SK-N-SH (cell line): ENCODE measurements around the gene PRKN. TPM values are rescaled to one million over a fixed set of nuclear protein-coding genes. Genes with fewer than 3 reads are reported as not detected.

Experiments used
- CTCF ChIA-PET: fragments of 300-600, 350-600 bp; formaldehyde crosslinking; extraction: SDS; loops from one replicate; lab custom pipeline; 2021; lab: Yijun Ruan, JAX
- POLR2A ChIA-PET: fragments of 350-600 bp; sonication (Branson Sonifier 250); formaldehyde crosslinking; extraction: SDS; loops from one replicate; lab custom pipeline; 2020; ENCODE audit warnings: antibody characterized with exemption, inconsistent platforms; lab: Yijun Ruan, JAX
- DNase-seq: peaks from one replicate; pipeline ENCODE4 v3.0.0; 2012
- H2AFZ ChIP-seq: fragments of 200-600 bp; sonication (generic); 2 replicates; pipeline ENCODE4 v1.8.1; 2016; ENCODE audit warnings: antibody characterized with exemption, mild to moderate bottlenecking, low read depth
- H3F3A ChIP-seq: fragments of 200-600 bp; sonication (generic); replicated peaks from 2 replicates; pipeline ENCODE3; 2016; ENCODE audit warnings: antibody characterized with exemption, mild to moderate bottlenecking; ENCODE audit not compliant: insufficient read depth
- H3K27ac ChIP-seq, 2 experiments: fragments of 200-500 bp in 1 of 2; fragments of 200-600 bp in 1 of 2; sonication (Bioruptor generic) in 1 of 2; sonication (generic), shearing (Covaris generic) in 1 of 2; 2 replicates each; pipeline versions ENCODE4 v1.5.1 to v1.6.1; 2014 to 2016; ENCODE audit warnings: low read depth in 2 of 2, inconsistent platforms in 1 of 2, low read length in 1 of 2, mild to moderate bottlenecking in 1 of 2, mixed read lengths in 1 of 2
- H3K27me3 ChIP-seq: fragments of 200-600 bp; sonication (generic), shearing (Covaris generic); 2 replicates; pipeline ENCODE4 v1.6.1; 2016; ENCODE audit warnings: mixed run types; ENCODE audit not compliant: insufficient read depth
- H3K36me3 ChIP-seq, 2 experiments: fragments of 200-500 bp in 1 of 2; fragments of 200-600 bp in 1 of 2; sonication (Bioruptor generic) in 1 of 2; sonication (generic) in 1 of 2; replicated peaks in 1 of 2; 2 replicates each; pipeline versions ENCODE3 to v1.5.1; 2014 to 2016; ENCODE audit warnings: low read length in 1 of 2, mild to moderate bottlenecking in 1 of 2; ENCODE audit not compliant: insufficient read depth in 2 of 2, control insufficient read depth in 1 of 2
- H3K4me1 ChIP-seq, 2 experiments: fragments of 200-500 bp in 1 of 2; fragments of 200-600 bp in 1 of 2; sonication (Bioruptor generic) in 1 of 2; sonication (generic), shearing (Covaris generic) in 1 of 2; 2 replicates each; pipeline versions ENCODE4 v1.5.1 to v1.6.1; 2014 to 2016; ENCODE audit warnings: low read depth in 1 of 2, low read length in 1 of 2, mixed run types in 1 of 2; ENCODE audit not compliant: insufficient read depth in 2 of 2, control insufficient read depth in 1 of 2
- H3K4me2 ChIP-seq: fragments of 200-600 bp; sonication (generic), shearing (Covaris generic); 2 replicates; pipeline ENCODE4 v1.6.1; 2017; ENCODE audit warnings: mixed run types
- H3K4me3 ChIP-seq, 2 experiments: fragments of 200-500 bp in 1 of 2; fragments of 200-600 bp in 1 of 2; sonication (Bioruptor generic) in 1 of 2; sonication (generic), shearing (Covaris generic) in 1 of 2; 2 replicates each; pipeline versions ENCODE4 v1.5.1 to v1.8.1; 2014 to 2016; ENCODE audit warnings: low read depth in 2 of 2, inconsistent platforms in 1 of 2, low read length in 1 of 2, mild to moderate bottlenecking in 1 of 2, mixed read lengths in 1 of 2, moderate library complexity in 1 of 2
- H3K79me2 ChIP-seq: fragments of 200-600 bp; sonication (generic); 2 replicates; pipeline ENCODE4 v1.8.1; 2017; ENCODE audit warnings: mild to moderate bottlenecking; ENCODE audit not compliant: insufficient read depth
- H3K9ac ChIP-seq: fragments of 200-600 bp; sonication (generic); 2 replicates; pipeline ENCODE4 v1.6.1; 2017; ENCODE audit warnings: mixed run types
- H3K9me2 ChIP-seq: fragments of 200-600 bp; sonication (generic); 2 replicates; pipeline ENCODE4 v1.6.1; 2017; ENCODE audit warnings: mixed run types
- H3K9me3 ChIP-seq: fragments of 200-600 bp; sonication (generic); 2 replicates; pipeline ENCODE4 v1.6.1; 2017; ENCODE audit warnings: mixed run types, mild to moderate bottlenecking, moderate library complexity
- H4K20me1 ChIP-seq: fragments of 200-600 bp; sonication (generic); 2 replicates; pipeline ENCODE4 v1.6.1; 2017; ENCODE audit warnings: mild to moderate bottlenecking, mixed run types; ENCODE audit not compliant: insufficient read depth
- EP300 ChIP-seq, 2 experiments: IDR thresholded peaks; 2 replicates each; pipeline versions ENCODE4 v1.4.0 to v1.6.1; 2012; ENCODE audit warnings: borderline replicate concordance in 1 of 2, low read depth in 1 of 2, low read length in 1 of 2
- EZH2phosphoT487 ChIP-seq: fragments of 200-600 bp; sonication (generic); IDR thresholded peaks from 2 replicates; pipeline ENCODE4 v1.6.1; 2017; ENCODE audit warnings: low read depth, mixed run types, mild to moderate bottlenecking, antibody characterized with exemption, moderate library complexity, borderline replicate concordance
- FOXJ3 ChIP-seq: sonication (generic); formaldehyde crosslinking; IDR thresholded peaks from 2 replicates; pipeline ENCODE4 v1.5.1; 2020; ENCODE audit warnings: mild to moderate bottlenecking, missing genetic modification reagents
- FOXM1 ChIP-seq: IDR thresholded peaks from 2 replicates; pipeline ENCODE4 v1.4.0; 2012; ENCODE audit warnings: low read depth, mild to moderate bottlenecking
- GABPA ChIP-seq: IDR thresholded peaks from 2 replicates; pipeline ENCODE4 v1.4.0; 2012; ENCODE audit warnings: low read depth, mild to moderate bottlenecking
- MEF2A ChIP-seq: IDR thresholded peaks from 2 replicates; pipeline ENCODE4 v1.4.0; 2012; ENCODE audit warnings: low read depth, borderline replicate concordance
- NFIC ChIP-seq: IDR thresholded peaks from 2 replicates; pipeline ENCODE4 v1.4.0; 2012; ENCODE audit warnings: borderline replicate concordance
- NRF1 ChIP-seq: IDR thresholded peaks from 2 replicates; pipeline ENCODE4 v1.6.1; 2012; ENCODE audit warnings: low read depth, mild to moderate bottlenecking, low read length
- POLR2AphosphoS5 ChIP-seq: IDR thresholded peaks from 2 replicates; pipeline ENCODE4 v1.6.1; 2012; ENCODE audit warnings: low read depth, low read length
- RAD21 ChIP-seq: IDR thresholded peaks from 2 replicates; pipeline ENCODE4 v1.6.1; 2012; ENCODE audit warnings: mild to moderate bottlenecking, low read length
- RCOR1 ChIP-seq: fragments of 150-350 bp; IDR thresholded peaks from 2 replicates; pipeline ENCODE4 v1.6.1; 2017; ENCODE audit warnings: antibody characterized with exemption, low read length
- RFX5 ChIP-seq: IDR thresholded peaks from 2 replicates; pipeline ENCODE4 v1.6.1; 2012; ENCODE audit warnings: mild to moderate bottlenecking, improper control_type of control experiment, low read length
- RXRA ChIP-seq: IDR thresholded peaks from 2 replicates; pipeline ENCODE4 v1.4.0; 2012; ENCODE audit warnings: low read depth, mild to moderate bottlenecking, borderline replicate concordance
- SIN3A ChIP-seq: IDR thresholded peaks from 2 replicates; pipeline ENCODE4 v1.6.1; 2012; ENCODE audit warnings: low read depth, mild to moderate bottlenecking, low read length, moderate library complexity, borderline replicate concordance
- TAF1 ChIP-seq: IDR thresholded peaks from 2 replicates; pipeline ENCODE4 v1.6.1; 2012; ENCODE audit warnings: low read depth, mild to moderate bottlenecking, low read length, moderate library complexity, borderline replicate concordance
- TCF12 ChIP-seq: IDR thresholded peaks from 2 replicates; pipeline ENCODE4 v1.4.0; 2012
- TEAD4 ChIP-seq: IDR thresholded peaks from 2 replicates; pipeline ENCODE4 v1.4.0; 2012; ENCODE audit warnings: mild to moderate bottlenecking, borderline replicate concordance; ENCODE audit not compliant: insufficient read depth
- YY1 ChIP-seq: IDR thresholded peaks from 2 replicates; pipeline ENCODE4 v1.4.0; 2012; ENCODE audit warnings: low read depth, mild to moderate bottlenecking
- WGBS: methylation state at CpG from one replicate; pipeline ENCODE4 v1.1.6; 2017; ENCODE audit warnings: low lambda C conversion rate; 5-methylcytosine and 5-hydroxymethylcytosine counted together
- polyA plus RNA-seq, 3 experiments: library from polyadenylated mRNA; depleted of rRNA; stranded (reverse); fragments of >200 nt; gene quantifications; 2 replicates each; pipeline ENCODE4 v1.2.3, GENCODE V29; 2012
- TF ChIP-seq, protein P1 (sequence below): fragments of 150-350 bp; IDR thresholded peaks from 2 replicates; pipeline ENCODE4 v1.6.1; 2016; ENCODE audit warnings: mild to moderate bottlenecking, low read depth, low read length
- TF ChIP-seq, protein P2 (sequence below): IDR thresholded peaks from 2 replicates; pipeline ENCODE4 v1.6.1; 2012; ENCODE audit warnings: mild to moderate bottlenecking, low read depth, low read length, moderate library complexity
- TF ChIP-seq, protein P3 (sequence below): IDR thresholded peaks from 2 replicates; pipeline ENCODE4 v1.4.0; 2012; ENCODE audit warnings: low read depth, borderline replicate concordance

The PRKN gene
- polyA plus RNA-seq, 1 of the 3 experiments (the other 2 are of a cell fraction): 0.76 TPM

DNA sequence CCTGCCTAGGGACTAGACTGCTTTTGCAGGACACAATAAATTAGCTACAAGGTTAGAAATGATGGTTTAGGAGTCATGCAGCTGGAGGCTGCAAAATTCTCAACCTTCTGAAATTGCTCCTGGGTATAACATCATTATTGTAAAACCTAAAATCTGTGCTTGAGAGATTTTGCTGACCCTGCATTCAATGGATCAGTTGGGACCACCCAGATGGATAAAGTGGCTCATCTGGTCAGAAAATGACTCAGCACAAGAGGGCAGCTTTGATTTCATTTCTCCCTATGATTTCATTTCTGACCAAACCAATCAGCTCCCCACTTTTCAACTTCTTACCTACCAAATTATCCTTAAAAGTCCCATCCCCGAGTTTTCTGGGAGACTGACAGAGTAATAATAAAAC, 1086.4 kb downstream of the PRKN start (continued):
- TF ChIP-seq NFIC (no peak), EP300 (IDR thresholded peaks at IDR 0.05; ENCODE audit: borderline replicate concordance in 1 of 2, low read depth in 1 of 2, low read length in 1 of 2) (no peak), RFX5 (no peak)

DNA sequence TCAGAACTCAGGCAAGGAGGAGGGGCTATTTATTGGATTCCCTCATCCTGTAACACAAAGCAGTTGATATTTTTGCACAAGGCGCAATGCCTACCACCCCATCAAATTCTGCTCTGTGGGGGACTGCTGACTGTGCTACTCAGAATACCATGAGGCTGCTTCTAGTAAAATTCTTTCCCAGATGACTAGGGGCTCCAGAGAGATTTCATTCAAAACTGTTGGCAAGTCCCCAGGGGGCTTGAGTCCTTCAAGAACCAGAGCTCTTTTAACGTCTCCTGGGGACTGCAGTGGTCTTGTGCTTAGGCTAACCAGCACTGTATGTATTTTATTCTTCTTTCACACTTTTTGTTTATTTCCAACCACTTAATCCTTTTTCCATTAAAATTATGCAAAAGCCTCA, 1087.8 kb downstream of the PRKN start:
- Histone ChIP-seq H3K36me3 (no peaks in the 10 kb centered on the region), H3K9ac (no peak overlapping the region), H3K9me2 (no peaks in the 10 kb centered on the region)
- no peak for TF ChIP-seq TEAD4
- no peak for TF ChIP-seq YY1
- TF ChIP-seq RXRA: no peak
- TF ChIP-seq RCOR1: no peak
- TF ChIP-seq TCF12: no peak
- no peak for TF ChIP-seq EP300 (IDR thresholded peaks at IDR 0.05; ENCODE audit: borderline replicate concordance in 1 of 2, low read depth in 1 of 2, low read length in 1 of 2)
- TF ChIP-seq, protein P1, sequence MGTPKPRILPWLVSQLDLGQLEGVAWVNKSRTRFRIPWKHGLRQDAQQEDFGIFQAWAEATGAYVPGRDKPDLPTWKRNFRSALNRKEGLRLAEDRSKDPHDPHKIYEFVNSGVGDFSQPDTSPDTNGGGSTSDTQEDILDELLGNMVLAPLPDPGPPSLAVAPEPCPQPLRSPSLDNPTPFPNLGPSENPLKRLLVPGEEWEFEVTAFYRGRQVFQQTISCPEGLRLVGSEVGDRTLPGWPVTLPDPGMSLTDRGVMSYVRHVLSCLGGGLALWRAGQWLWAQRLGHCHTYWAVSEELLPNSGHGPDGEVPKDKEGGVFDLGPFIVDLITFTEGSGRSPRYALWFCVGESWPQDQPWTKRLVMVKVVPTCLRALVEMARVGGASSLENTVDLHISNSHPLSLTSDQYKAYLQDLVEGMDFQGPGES: no peak
- no peak for TF ChIP-seq RFX5
- TF ChIP-seq POLR2AphosphoS5: no peak
- TF ChIP-seq MEF2A: no peak
- TF ChIP-seq SIN3A: no peak
- TF ChIP-seq RAD21: no peak
- no peak for TF ChIP-seq FOXM1
- TF ChIP-seq GABPA: no peak
- no peak for TF ChIP-seq FOXJ3
- no peak for TF ChIP-seq TAF1
- TF ChIP-seq NRF1: no peak
- TF ChIP-seq, protein P2, sequence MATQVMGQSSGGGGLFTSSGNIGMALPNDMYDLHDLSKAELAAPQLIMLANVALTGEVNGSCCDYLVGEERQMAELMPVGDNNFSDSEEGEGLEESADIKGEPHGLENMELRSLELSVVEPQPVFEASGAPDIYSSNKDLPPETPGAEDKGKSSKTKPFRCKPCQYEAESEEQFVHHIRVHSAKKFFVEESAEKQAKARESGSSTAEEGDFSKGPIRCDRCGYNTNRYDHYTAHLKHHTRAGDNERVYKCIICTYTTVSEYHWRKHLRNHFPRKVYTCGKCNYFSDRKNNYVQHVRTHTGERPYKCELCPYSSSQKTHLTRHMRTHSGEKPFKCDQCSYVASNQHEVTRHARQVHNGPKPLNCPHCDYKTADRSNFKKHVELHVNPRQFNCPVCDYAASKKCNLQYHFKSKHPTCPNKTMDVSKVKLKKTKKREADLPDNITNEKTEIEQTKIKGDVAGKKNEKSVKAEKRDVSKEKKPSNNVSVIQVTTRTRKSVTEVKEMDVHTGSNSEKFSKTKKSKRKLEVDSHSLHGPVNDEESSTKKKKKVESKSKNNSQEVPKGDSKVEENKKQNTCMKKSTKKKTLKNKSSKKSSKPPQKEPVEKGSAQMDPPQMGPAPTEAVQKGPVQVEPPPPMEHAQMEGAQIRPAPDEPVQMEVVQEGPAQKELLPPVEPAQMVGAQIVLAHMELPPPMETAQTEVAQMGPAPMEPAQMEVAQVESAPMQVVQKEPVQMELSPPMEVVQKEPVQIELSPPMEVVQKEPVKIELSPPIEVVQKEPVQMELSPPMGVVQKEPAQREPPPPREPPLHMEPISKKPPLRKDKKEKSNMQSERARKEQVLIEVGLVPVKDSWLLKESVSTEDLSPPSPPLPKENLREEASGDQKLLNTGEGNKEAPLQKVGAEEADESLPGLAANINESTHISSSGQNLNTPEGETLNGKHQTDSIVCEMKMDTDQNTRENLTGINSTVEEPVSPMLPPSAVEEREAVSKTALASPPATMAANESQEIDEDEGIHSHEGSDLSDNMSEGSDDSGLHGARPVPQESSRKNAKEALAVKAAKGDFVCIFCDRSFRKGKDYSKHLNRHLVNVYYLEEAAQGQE: no peak
- TF ChIP-seq, protein P3, sequence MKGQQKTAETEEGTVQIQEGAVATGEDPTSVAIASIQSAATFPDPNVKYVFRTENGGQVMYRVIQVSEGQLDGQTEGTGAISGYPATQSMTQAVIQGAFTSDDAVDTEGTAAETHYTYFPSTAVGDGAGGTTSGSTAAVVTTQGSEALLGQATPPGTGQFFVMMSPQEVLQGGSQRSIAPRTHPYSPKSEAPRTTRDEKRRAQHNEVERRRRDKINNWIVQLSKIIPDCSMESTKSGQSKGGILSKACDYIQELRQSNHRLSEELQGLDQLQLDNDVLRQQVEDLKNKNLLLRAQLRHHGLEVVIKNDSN: no peak
- TF ChIP-seq EZH2phosphoT487: no peak
- TF ChIP-seq, all 33 proteins: peak for 0
- H3K9me3 ChIP-seq: no peaks in the 10 kb centered on the region
- no peak overlapping the region for H2AFZ ChIP-seq
- no peak overlapping the region for H3K4me2 ChIP-seq
- H3K79me2 ChIP-seq: no peaks in the 10 kb centered on the region
- POLR2A ChIA-PET: no interaction called here
- no peaks in the 10 kb centered on the region; a peak in 1 of 4 replicates for H3K4me1 ChIP-seq
- WGBS: 61% methylated on average over 2 of the region's 2 CpGs
- no peaks in the 10 kb centered on the region for H3K27me3 ChIP-seq
- CTCF ChIA-PET: interaction anchor here (0.6 to 1.0 kb wide), 5 partner anchors 21 to 266 kb away, joined by 3 to 4 read pairs (median 3); no protein-coding TSS in a partner anchor
- H4K20me1 ChIP-seq: no peaks in the 10 kb centered on the region
- no peak overlapping the region for H3K4me3 ChIP-seq
- H3F3A ChIP-seq: no peaks in the 10 kb centered on the region
- DNase-seq: no peak
- H3K27ac ChIP-seq: no peak overlapping the region
